Stimulated activated CD8-positive, alpha-beta memory T cell treated with anti-CD3 and anti-CD28 coated beads, Interleukin-7, amount 100 ng/mL, for 4 hours (primary cell): ENCODE results near the gene FLT1.

ENCODE experiments used
- DNase-seq, 2 donors: peaks; one replicate each; pipeline ENCODE4 v3.0.0-alpha.2; 2020; ENCODE audit warnings: low read depth in 2 of 2

FLT1 gene

DNA sequence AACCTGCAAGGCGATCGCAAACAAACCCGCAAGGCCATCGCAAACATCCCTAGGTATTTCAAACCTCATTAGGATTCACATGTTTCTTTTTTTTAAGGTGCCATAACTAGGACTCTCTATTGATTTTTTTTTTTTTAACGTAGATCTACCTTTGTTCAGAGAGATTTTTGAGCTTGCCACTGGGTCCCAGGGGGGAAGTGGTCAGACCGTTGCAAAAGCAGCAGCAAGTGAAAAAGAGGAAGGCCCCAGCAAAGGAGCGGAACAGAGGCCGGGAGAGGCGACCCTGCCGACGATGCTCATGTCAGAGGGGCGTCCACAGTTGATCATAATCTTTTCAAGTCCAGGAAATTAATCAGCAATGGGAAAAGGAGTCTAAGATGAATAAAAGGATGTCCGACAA lies 32.7 kb upstream of the FLT1 start:
- DNase-seq = no peak

DNA sequence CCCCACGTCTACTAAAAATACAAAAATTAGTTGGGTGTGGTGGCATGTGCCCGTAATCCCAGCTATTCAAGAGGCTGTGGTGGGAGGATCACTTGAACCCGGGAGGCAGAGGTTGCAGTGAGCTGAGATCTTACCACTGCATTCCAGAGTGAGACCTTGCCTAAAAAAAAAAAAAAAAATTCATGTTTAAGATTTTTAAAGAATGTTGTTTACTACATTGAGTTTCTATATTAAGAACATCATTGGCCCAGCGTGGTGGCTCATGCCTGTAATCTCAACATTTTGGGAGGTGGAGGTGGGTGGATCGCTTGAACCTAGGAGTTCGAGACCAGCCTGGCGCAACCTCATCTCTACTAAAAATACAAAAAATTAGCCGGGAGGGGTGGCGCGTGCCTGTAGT lies 31.9 kb upstream of the FLT1 start:
- no peak for DNase-seq

DNA sequence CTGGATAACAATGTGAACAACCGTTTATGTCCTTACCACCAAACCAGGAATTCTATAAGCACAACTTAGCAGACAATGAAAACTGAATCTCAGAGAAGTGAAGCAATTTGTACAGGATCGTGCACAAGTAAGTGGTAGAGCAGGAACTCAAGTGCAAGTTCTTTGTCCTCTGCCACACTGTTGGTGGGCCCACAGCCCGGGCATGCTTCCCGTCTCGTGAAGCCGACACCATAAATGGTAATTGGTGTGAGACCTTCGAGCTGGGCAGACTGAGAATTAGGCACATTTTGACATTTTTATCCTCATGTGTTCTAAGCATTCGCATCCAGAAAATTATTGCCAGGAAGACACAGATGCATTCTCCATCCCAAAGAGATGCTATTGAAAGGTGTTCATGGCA lies 27.9 kb upstream of the FLT1 start:
- DNase-seq = no peak

DNA sequence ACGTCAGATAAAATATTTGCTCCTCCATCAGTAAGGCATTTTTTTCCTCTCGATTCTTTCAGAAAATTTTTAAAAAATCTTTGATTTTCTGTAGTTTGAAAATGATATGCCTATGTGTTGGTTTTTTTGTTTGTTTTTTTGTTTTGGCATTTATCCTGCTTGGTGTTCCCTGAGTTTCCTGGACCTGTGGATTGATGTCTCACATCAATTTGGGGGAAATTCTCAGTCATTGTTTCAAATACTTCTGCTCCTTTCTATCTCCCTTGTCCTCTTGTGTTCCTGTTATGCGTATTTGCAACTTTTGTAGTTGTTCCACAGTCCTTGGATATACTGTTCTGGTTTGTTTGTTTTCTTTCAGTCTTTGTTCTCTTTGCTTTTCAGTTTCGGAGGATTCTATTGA lies 18.8 kb upstream of the FLT1 start:
- DNase-seq = no peak

DNA sequence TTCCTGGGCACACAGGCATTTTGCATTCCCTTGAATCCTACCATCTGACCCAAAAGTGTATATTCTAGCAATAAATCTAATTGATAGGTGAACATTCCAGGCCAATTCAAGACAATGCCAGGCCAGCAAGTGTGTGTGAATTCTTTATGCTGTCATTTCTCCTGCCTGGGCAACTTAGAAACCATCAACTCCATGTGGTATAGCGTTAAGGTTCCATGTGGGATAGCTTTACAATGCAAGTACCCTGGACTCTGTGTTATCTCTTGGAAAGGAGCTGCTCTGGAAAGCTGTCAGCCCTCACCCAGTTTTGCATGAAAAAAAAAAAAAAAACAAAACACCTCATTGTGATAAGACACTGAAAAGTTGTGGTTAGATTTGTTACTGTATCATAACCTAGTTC lies 15.6 kb upstream of the FLT1 start:
- no peak for DNase-seq

DNA sequence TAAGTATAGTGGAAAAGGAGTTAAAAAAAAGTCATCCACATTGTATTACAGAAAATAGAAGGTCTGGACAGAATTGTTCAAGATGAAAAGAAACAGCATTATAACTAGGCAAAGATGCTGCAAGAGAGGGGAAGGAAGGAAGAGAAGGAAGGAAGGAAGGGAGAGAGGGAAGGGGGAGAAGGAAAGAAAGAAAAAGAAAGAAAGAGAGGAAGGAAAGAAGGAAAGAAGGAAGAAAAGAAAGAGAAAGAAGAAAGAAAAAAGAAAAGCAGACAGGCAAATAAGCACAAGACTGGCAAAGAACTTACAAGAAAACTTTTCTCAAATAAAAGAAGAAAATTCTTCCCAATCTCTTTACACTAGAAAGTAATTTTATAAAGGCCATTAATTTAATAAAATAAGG lies 15.1 kb upstream of the FLT1 start:
- no peak for DNase-seq

DNA sequence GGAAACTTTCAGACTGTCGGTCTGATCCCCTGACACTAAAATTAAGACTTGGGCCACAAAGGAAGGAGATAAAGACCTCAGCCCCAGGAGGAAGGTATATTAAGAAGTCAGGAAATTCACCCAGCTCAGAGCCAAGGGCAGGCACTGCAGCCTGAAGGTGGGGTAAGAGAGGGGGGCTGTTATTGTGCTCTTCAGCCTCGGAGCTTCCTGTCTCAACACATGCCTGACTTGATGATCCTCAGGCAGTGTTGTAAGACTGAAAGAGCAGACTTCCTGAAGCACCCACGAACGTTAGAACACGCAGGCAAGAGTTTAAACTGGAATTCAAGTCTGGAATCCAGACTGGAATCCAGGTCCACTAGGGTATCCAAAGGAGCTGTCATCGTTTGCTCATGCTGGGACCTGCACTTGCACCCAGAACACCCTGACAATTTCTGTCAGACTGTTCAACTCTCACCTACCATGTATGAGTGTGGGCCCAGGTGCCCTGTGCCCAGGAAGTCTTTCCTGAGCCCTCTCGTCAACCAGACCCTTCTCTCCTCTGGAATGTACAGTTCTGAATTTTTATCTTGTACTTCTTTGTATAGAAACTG lies 10.7 kb upstream of the FLT1 start:
- no peak for DNase-seq

DNA sequence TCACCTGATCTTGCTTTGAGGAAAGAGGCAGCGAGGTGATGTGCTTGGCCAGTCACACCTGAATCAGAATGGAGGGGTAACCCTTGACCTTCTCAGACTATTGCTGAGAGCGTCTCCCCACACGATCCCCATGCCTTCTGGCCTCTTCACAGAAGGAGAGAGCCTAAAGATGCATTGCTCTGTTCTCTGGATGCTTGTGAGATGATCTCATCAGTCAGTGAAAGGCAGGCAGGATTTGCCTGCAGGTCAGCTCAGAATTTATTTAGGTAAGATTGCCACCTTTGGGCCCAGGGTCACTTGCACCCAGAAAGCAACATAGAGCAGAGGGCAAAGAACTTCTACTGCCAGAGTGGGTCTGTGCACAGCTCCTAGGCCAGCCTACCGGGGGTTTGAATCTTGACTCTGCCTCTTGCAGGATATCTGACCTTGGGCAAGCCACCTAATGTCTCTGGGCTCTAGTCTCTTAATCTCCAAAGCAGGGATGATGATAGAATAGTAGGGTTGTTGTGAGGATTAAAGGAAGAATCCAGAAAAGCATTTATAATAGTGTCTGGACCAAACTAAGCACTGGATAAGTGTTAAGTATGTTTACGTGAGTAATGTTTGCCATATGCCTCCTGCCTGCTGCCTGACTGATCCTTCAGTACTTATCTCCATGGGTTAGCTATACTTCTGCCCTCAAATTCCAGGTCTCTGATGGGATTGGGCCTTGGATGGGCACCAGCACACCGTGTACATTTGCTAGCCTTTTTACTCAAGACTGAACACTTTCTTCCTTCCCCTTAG lies 8.4 kb upstream of the FLT1 start:
- no peak for DNase-seq

DNA sequence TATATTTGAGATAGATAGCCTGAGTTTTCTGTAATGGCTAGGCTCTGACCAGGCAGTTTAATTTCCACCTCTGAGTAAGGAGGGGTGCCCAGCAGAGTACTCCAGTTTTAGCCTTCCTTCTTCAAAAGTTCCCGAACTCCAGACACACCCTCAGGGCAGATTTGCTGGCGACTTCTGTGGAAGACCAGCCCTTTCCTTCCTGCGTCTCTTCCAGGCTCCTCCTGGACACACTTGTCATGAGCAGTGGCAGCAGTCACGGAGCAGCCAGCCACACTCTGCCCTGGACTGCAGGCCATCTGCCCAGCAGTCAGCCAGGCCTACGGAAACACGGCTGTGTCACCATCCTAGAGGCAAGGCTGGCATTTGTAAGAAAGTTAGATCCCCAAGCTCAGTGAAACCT lies 6.6 kb upstream of the FLT1 start:
- no peak for DNase-seq

DNA sequence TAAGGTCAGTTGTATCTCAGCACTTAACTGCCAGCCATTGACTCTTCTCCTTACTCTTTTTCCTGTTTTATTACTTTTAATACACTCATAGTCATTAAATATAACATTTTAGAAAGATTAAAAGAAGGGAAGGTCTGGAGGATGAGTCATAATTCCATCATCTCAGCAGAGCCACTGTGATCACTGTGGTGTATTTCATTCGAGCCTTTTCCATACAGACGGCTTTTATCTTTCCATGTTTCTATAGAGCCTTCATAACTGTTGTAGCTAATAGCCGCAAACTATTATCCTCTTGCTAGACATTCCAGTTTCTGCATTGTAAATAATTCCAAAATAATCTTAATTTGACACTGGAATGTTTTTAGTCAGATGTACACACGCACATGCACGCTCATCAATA lies 4.7 kb upstream of the FLT1 start:
- no peak for DNase-seq

DNA sequence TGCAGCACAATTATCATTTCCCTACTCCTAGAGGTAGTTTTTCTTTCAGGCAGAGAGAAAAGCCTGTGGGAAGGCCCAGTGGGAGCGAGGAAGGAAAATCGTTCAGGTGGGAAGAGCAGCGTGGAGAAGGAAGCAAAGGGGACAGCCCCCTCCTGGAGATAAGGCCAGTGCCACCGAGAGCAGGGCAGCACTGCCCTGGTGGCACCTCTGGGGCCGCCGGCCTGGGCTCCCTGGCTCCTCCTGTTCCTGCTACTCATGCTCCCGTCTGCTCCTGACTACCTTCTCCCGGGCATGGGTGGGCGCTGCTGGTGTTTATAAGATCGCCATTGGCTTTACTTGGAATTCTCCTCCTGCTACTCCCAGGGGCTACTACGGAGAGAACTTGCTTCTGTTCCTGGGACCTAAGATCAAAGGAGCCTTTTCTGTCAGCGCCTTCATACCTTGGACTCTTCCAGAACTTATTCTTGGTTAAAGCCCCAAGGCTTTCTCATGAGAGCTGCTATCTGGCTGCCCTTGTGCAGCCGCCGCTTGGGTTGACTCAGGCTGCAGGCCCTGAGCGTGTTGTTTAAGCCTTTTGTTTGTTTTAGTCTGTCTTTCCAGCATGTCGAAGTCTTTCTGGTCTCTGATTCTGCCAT lies 3.7 kb upstream of the FLT1 start:
- DNase-seq = no peak

DNA sequence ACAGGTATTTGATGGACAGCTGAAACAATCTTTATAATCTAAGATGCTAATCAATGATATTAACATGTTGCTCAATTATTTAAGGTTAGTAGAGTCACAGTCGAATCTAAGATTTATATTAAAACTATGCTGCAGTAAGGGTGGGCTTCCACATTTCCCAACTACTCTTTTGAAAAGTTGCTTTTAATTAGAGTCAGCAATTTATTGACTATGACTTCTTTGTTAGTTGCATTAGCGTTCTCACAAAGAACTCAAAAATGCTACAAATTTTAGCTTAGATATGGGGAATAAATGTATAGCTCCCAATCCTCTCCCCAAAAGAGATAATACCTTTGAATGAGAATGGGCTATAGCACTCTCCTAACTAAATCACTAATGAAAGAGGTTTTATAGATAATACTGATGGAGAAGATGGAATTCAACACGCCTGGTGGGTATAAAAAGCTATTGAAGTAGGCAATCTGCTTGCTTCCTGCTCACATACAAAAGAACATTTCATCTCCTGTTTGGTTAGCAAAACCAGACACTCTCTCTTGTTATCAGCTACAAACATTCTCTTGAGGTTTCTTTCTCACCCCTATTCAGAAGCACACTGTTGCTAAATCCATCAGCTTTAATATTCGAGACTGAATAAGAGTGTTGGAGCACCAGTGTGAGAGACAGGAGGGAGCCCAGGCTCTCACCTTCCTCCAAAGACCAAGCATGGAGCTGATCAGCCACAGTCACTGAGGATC lies 2.4 kb upstream of the FLT1 start:
- DNase-seq = no peak

DNA sequence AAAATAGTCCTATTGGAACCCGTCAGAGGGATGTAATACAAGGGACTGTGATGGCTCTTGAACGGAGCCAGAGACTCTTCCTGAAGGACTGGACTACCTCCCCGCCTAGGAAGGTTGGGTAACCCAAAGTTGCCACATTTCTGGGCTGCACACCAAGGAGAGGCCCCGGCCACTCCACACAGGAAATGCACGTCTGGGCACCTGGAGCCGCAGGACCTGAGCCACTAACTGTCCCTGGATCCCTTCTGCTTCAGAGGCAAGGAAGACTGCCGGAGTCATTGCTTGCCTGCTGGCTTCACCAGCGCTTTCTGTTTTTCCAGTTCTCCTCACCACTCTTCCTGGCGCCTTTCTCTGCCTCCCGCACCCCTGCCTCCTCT lies 1.2 kb upstream of the FLT1 start:
- DNase-seq = no peak

DNA sequence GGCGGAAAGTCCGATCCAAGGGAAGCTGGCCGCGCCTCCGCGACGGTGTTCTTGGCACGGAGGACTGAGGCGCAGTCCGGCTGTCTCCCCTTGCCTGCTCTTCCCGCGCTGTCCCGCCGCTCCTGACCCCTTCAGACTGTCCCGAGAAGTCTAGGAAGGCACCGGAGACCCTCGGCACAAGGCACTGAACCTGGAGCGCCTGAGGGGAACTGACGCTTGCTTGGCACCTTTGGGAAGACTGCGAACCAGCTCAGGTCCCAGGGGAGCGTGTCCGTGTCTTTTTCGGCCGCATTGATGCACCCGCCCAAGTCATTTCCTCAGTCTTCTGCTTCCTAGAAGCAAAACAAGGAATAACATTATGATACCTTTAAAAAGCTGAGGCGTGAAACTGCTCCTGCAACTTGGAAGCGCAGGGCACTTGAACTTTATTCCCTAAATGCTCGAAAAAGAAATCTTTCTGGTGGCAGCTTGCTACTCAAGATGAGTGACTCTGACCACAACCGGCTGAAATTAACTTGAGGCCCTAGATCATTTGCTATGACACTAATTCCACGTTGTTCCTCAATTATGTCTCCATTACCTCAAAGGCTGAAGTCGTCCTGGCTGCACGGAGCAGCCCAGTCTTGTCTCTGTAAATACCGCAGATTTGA lies 735 bp upstream of the FLT1 start:
- DNase-seq = no peak

DNA sequence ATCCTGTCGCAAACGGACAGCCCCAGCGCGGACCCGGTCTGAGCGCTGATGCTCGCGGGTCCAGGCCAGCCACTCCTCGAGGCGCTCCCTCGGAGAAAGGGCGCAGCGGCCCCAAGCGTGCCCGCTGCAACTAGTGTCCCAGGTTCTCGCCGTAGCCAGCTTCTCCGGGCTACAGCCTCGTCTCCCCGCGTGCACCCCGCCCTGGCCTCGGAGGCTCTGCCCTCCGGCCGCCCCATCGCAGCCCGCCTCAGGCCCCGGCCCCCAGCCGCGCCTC lies 487 bp downstream of the FLT1 start:
- DNase-seq = no peak

DNA sequence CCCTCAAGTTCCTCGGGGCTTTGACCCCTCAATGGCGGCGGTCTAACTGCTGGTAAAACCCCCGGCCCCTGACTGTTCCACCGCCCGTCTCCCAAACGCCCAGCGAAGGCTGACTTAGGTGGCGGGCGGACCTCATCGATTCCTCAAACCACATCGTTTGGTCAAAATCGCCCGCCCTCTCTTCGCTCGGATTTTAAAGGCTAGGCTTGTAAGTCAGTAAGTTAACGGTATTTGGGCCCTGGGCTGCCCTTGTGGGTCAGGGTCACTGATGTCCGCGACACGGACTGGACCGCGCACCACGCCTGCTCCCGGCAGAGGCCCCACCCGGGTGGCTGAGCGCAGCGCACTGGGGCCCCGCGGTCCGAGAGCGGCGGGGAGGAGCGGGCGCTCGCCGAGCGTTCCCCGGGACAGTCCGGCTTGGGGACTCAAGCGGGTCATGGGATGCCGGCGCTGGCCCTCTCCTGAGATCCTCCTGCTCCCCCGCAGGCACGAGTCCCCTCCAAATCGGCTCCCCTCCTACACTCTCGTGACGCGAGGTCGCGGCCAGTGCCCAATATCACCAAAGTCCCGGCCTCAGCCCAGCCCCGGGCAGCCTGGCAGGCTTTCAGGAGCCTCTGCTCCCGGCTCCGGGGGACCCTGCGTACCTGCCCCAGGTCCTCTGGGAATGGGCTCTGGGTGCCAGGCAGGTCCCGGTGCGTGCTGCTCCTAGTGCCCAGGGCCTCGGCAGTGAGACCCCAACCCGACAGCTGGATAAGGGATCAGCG lies 1.0 kb downstream of the FLT1 start:
- DNase-seq = no peak

DNA sequence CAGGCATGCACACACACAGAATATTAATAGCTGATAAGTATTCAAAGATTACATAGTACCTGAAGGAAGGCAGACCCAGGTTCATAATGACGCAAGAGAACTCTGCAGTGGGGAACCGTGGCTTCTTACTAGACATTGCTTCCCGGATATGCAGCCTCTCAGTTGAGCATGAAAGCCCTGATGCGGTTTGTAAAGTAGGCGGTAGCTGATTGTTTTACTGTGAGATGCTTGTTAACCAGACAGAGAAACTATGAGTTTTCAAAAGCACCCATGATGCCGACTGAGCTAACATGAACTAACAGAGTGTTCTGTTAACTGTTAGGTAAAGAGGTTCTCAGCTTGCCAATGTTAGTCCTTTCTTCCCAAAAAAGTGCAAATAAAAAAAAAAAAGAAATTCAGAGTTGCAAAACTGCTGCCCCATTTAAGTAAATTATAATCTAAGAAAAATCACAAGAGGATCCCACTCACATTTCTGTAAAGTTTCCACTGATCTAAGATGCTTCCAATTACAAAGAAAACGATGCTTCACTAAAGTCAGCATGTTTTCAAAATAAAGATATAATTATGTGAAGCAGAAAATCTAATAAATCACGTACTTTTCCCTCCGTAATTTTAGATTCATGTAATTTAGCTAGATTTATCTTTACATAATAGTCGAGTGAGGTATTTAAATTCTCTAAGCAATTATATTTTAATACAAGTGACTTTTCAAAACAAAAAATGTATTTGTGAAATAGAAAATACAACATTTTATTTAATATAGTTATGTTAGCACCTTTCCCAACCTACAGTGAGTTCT lies 2.2 kb downstream of the FLT1 start:
- DNase-seq = peak; percentile 23 to 27

DNA sequence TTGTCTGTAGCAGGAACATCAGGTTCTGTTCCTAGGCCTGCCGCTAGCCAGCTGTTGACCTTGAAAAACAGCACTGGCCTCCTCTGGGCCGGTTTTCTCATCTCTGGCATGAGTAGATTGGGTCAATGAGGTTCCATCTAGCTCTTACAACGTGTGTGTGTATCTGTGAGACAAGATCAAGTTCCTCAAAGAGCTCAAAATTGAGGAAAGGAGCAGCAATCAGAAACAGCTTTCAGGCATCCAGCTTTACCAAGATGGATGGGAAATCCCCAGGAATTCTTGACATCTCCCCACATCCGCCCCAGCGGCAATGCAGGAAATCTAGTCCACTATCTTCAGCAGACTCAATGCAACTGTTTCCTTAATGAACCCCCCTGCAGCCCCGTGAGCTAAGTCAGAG lies 4.9 kb downstream of the FLT1 start:
- DNase-seq = no peak

DNA sequence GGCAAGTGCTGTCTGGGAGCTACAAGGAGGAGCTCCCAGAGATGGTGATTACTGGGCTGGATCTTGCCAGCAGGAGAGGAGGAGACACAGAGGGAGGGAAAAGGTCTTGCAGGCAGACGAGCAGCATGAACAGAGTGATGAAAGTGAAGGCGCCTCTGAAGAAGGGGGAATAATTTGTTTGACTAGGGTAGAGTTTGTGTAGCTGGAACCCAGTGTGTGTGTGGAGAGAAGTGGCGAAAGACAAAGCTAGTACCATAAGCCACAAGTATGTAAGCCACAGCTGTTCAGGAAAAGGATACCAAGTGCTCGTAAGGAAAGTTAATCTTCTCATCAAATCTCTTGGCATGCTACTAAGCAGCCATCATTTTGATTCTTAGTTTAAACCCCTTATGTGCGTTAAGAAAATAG lies 5.4 kb downstream of the FLT1 start:
- DNase-seq = no peak

DNA sequence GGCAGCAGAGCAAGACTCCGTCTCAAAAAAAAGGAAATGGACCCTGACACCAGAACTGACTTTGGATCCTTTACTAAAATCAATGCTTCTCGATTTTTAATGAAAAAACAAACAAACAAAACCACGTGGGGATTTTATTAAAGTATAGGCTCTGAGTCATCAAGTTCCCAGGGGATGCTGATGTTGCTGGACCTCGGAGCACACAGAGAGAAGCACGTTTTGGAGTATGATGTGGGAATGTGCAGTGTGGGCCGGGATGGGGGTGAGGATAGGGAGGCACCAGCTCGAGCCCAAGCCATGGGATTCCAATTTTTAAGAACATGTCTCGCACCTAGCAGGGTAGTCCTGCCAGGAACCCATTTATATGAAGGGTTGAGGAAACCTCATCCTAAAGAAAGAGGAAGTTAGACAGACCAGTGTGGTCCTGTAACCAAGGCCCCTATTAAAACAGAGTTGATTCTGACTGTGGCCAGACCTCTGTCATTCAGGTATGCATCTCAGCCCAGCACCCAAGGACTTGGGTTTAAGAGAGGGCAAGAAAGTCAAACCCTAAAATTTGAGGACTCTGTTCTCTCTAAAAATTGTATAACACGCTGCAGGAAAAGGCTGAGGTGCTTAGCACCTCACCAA lies 6.4 kb downstream of the FLT1 start:
- DNase-seq = no peak
